Head of caudate nucleus (tissue), 42 donors: Measurements from ENCODE around the gene TMEM174.
"Not testable (repeated sequence)": the region's sequence is repeated elsewhere in the genome, so short reads cannot be mapped to it uniquely, and the experiment has no call there.

Experiments
- DNase-seq, 42 donors: peaks; one replicate each; pipeline versions ENCODE4 v3.0.0 to v3.0.0-alpha.2; 2020 to 2021; ENCODE audit warnings: mixed read lengths in 7 of 42
- intact Hi-C: fragments of 100-400 bp; cut with DNase I; formaldehyde crosslinking; loops from one replicate; pipeline ENCODE4 v1.15.0; 2022

Gene TMEM174

GRCh38 chr5:73186976-73187375, 14.0 kb downstream of the TMEM174 start:
- intact Hi-C loops = no loop called here
- DNase-seq = no peak

GRCh38 chr5:73188764-73189531, 16.0 kb downstream of the TMEM174 start:
- DNase-seq = no peak
- intact Hi-C loops = no loop called here

GRCh38 chr5:73189871-73190376, 16.9 kb downstream of the TMEM174 start:
- intact Hi-C loops = no loop called here
- DNase-seq = peak in 6 of 42 donors; percentile 3 to 38 (median 13)

- intact Hi-C loops = no loop called here
- no peak for DNase-seq
These were observed 19.4 kb downstream of the TMEM174 start for GRCh38 chr5:73192370-73192769.

GRCh38 chr5:73193592-73193991, 20.6 kb downstream of the TMEM174 start:
- DNase-seq = no peak
- intact Hi-C loops = no loop called here

- intact Hi-C loops = no loop called here
These were observed 23.2 kb downstream of the TMEM174 start for GRCh38 chr5:73196201-73196600.

GRCh38 chr5:73197637-73198257, 24.8 kb downstream of the TMEM174 start:
- intact Hi-C loops = no loop called here
- peak in 1 of 42 donors; percentile 16 for DNase-seq

More at GRCh38 chr5:73196201-73196600, 23.2 kb downstream of the TMEM174 start:
- DNase-seq = peak in 1 of 42 donors; percentile 1

- intact Hi-C loops = no loop called here
- peak in 1 of 42 donors; percentile 34 for DNase-seq
These were observed 26.0 kb downstream of the TMEM174 start for GRCh38 chr5:73198833-73199592.

- intact Hi-C loops = loop anchor here (5.0 kb wide), 1 partner anchor 117 kb away; no protein-coding TSS in a partner anchor
- no peak for DNase-seq
These were observed 26.7 kb downstream of the TMEM174 start for GRCh38 chr5:73199671-73200070.

GRCh38 chr5:73201547-73202513, 28.8 kb downstream of the TMEM174 start:
- intact Hi-C loops = loop anchor here (5.0 kb wide), 1 partner anchor 120 kb away; no protein-coding TSS in a partner anchor
- DNase-seq = peak; percentile 21 to 89 (median 72)

GRCh38 chr5:73204332-73204731, 31.3 kb downstream of the TMEM174 start:
- DNase-seq = no peak
- intact Hi-C loops = loop anchor here (5.0 kb wide), 1 partner anchor 122 kb away; no protein-coding TSS in a partner anchor

- no peak for DNase-seq
- intact Hi-C loops = loop anchor here (5.0 kb wide), 1 partner anchor 122 kb away; no protein-coding TSS in a partner anchor
These were observed 31.7 kb downstream of the TMEM174 start for GRCh38 chr5:73204733-73205132.

- intact Hi-C loops = no loop called here
- DNase-seq = no peak
These were observed 32.3 kb downstream of the TMEM174 start for GRCh38 chr5:73205305-73205704.

GRCh38 chr5:73207239-73207638, 34.2 kb downstream of the TMEM174 start:
- intact Hi-C loops, DNase-seq: not testable (repeated sequence)

- DNase-seq, intact Hi-C loops: not testable (repeated sequence)
These were observed 36.1 kb downstream of the TMEM174 start for GRCh38 chr5:73209075-73209474.

GRCh38 chr5:73212693-73213092, 39.7 kb downstream of the TMEM174 start:
- intact Hi-C loops, DNase-seq: not testable (repeated sequence)

- intact Hi-C loops = no loop called here
- DNase-seq = no peak
These were observed 40.6 kb downstream of the TMEM174 start for GRCh38 chr5:73213566-73213998.

- DNase-seq = no peak
- intact Hi-C loops = no loop called here
These were observed 41.3 kb downstream of the TMEM174 start for GRCh38 chr5:73214306-73214705.
